ENCODE results near the gene CLCN2. TPM values are rescaled to one million over a fixed set of nuclear protein-coding genes. Genes with fewer than 3 reads are reported as not detected.

The CLCN2 gene
- total RNA-seq, 6 experiments from 2014 or later: 1.8 to 2.9 (median 2.5) TPM

GRCh38 chr3:184388936-184389230 is 27.5 kb upstream of the CLCN2 start:
- H3K36me3 ChIP-seq: peaks cover 0 to 25% (median 3%) of the 10 kb centered on the region in 4 donors
- no peak overlapping the region for H3K27ac ChIP-seq
- no peaks in the 10 kb centered on the region for H3K9me3 ChIP-seq
- WGBS (ENCODE audit: insufficient coverage, low coverage, low lambda C conversion rate, missing lambda C conversion rate): 50% methylated on average over 1 of the region's 8 CpGs
- intact Hi-C loops (cut with DNase I): no loop called here
- no peaks in the 10 kb centered on the region for H3K27me3 ChIP-seq
- H3K4me1 ChIP-seq: no peaks in the 10 kb centered on the region
- DNase-seq (peak in 1 of 3 donors; percentile 42), ATAC-seq (no peak)
- TF ChIP-seq POLR2A (IDR thresholded peaks at IDR 0.05): no peak
- TF ChIP-seq CTCF (IDR thresholded peaks at IDR 0.05): no peak
- no peak overlapping the region for H3K4me3 ChIP-seq

- Histone ChIP-seq H3K27ac (no peak overlapping the region), H3K9me3 (no peaks in the 10 kb centered on the region), H3K36me3 (peaks cover 0 to 25% (median 3%) of the 10 kb centered on the region in 4 donors), H3K4me3 (no peak overlapping the region), H3K4me1 (no peaks in the 10 kb centered on the region), H3K27me3 (no peaks in the 10 kb centered on the region)
- ATAC-seq: no peak
- DNase-seq: peak in 1 of 3 donors; percentile 15
- intact Hi-C loops (cut with DNase I): no loop called here
- WGBS (ENCODE audit: insufficient coverage, low coverage, low lambda C conversion rate, missing lambda C conversion rate): 64% methylated on average over 6 of the region's 8 CpGs
- no peak for TF ChIP-seq POLR2A (IDR thresholded peaks at IDR 0.05)
- no peak for TF ChIP-seq CTCF (IDR thresholded peaks at IDR 0.05)
These were observed 26.9 kb upstream of the CLCN2 start for GRCh38 chr3:184388164-184388935.

DNA sequence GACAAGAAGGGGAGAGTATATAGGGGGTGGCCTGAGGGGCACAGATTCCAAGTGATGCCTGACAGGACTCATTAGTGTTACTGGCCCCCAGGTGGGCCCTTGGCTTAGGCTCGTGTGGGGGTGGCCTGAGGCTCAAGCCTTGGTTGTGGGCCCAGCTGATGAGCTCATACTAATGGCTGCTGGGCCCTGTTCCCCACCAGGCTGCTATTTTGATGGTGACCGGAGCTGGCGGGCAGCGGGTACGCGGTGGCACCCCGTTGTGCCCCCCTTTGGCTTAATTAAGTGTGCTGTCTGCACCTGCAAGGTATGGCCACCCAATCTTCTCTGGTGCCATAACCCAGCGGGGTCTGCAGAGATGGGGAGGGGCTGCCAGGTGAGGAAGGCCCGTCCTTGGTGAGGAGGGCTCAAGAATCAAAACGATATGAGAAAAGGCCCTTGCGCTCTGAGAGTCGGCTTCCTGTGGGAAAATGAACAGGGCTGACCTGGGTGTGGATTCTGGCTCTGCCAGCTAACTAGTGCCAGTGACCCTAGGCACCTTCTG is 25.8 kb upstream of the CLCN2 start:
- 100% methylated on average over 5 of the region's 12 CpGs for WGBS (ENCODE audit: insufficient coverage, low coverage, low lambda C conversion rate, missing lambda C conversion rate)
- Histone ChIP-seq H3K4me1 (no peaks in the 10 kb centered on the region), H3K9me3 (no peaks in the 10 kb centered on the region), H3K27ac (no peak overlapping the region), H3K4me3 (no peak overlapping the region), H3K36me3 (peaks cover 0 to 25% (median 3%) of the 10 kb centered on the region in 4 donors), H3K27me3 (no peaks in the 10 kb centered on the region)
- DNase-seq: peak in 1 of 3 donors; percentile 31
- TF ChIP-seq CTCF (IDR thresholded peaks at IDR 0.05) (no peak), POLR2A (IDR thresholded peaks at IDR 0.05) (no peak)
- intact Hi-C loops (cut with DNase I): no loop called here
- no peak for ATAC-seq

GRCh38 chr3:184386047-184386806 is 24.8 kb upstream of the CLCN2 start:
- H3K36me3 ChIP-seq: peaks cover 0 to 25% (median 3%) of the 10 kb centered on the region in 4 donors
- H3K4me1 ChIP-seq: peaks cover 0 to under 1% (median 0%) of the 10 kb centered on the region in 4 donors
- H3K9me3 ChIP-seq: no peaks in the 10 kb centered on the region
- H3K27ac ChIP-seq: no peak overlapping the region
- no CpG with 5 or more reads among the region's 37 CpGs for WGBS (ENCODE audit: insufficient coverage, low coverage, low lambda C conversion rate, missing lambda C conversion rate)
- no peak overlapping the region for H3K4me3 ChIP-seq
- no peak for TF ChIP-seq CTCF (IDR thresholded peaks at IDR 0.05)
- H3K27me3 ChIP-seq: no peaks in the 10 kb centered on the region
- no peak for ATAC-seq
- peak in 1 of 3 donors; percentile 42 for DNase-seq
- intact Hi-C loops (cut with DNase I): no loop called here
